ENCODE results near the gene BTBD2.

The BTBD2 gene

GRCh38 chr19:1942078-1942933 lies 73.2 kb downstream of the BTBD2 start:
- DNase-seq (ENCODE audit: low read depth in 2 of 2), result peak in 1 of 2 donors; percentile 62

- DNase-seq (ENCODE audit: low read depth in 2 of 2), result no peak
These were observed 74.1 kb downstream of the BTBD2 start, which contains the start of gene CSNK1G2 for GRCh38 chr19:1941146-1942077. Gene CSNK1G2, plus strand, starts transcription at chr19:1941172. Its CDS starts 28,601 bp downstream, at chr19:1969773.

GRCh38 chr19:1938071-1938470 lies 77.4 kb downstream of the BTBD2 start:
- no peak for DNase-seq (ENCODE audit: low read depth in 2 of 2)

GRCh38 chr19:1936916-1937610 lies 78.5 kb downstream of the BTBD2 start:
- no peak for DNase-seq (ENCODE audit: low read depth in 2 of 2)

- no peak for DNase-seq (ENCODE audit: low read depth in 2 of 2)
These were observed 79.1 kb downstream of the BTBD2 start for GRCh38 chr19:1936430-1936829.

GRCh38 chr19:1935484-1936208 lies 79.9 kb downstream of the BTBD2 start:
- no peak for DNase-seq (ENCODE audit: low read depth in 2 of 2)

All from stimulated activated CD4-positive, alpha-beta T cell treated with anti-CD3 and anti-CD28 coated beads, Interleukin-15, amount 100 ng/mL, for 48 hours (primary cell).